NCI-H128 (cell line): ENCODE measurements around the gene LCE1A.

Experiments used
- DNase-seq: peaks from one replicate; lab custom pipeline; 2025; ENCODE audit not compliant: unreplicated experiment; lab: John Stamatoyannopoulos, UW

LCE1A gene

GRCh38 chr1:152869808-152870419 lies 42.6 kb downstream of the LCE1A start:
- DNase-seq: peak; percentile 35

DNA sequence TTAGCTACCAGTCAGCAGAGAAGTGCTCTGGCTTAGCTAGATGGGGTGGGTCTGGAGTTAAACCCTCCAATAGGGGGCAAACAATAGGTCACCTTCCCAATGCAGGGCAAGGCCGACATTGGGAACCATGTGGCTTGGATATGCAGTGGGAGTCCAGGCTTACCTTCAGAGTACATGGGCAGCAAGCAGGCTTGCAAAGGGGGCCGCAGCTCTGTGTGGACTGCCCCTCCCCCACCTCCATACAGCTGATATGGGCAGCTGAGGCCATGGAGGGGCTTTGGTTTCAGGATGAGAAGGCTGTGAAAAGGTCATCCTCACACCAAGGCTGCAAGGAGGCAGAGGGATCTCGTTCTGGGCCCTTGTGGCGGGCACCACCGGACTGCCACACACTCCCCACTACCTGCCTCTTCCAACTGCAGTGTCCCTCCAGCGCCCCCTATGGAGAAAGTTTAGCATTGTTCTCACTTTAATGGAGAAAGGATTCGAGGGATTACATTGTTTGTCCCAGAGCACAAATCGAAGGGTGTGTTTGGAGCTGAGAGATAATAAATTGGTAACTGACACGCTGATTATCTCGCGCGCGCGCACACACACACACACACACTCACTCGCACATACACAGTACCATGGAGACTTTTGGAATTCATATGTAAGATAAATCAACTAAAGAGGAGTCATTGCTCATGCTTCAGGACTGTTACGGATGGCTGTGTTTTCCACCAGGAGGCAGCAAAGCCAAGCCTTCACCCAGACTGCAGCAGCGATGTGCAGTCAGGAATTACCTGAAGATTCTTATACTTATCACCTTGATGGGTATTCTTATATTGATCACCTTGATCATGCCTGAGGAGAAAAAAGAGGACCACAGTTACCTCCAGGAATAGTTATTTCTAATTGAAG lies 43.8 kb downstream of the LCE1A start:
- no peak for DNase-seq

- DNase-seq: no peak
Measured at GRCh38 chr1:152871731-152872126, 44.5 kb downstream of the LCE1A start.

GRCh38 chr1:152873495-152873894 lies 46.2 kb downstream of the LCE1A start:
- no peak for DNase-seq

DNA sequence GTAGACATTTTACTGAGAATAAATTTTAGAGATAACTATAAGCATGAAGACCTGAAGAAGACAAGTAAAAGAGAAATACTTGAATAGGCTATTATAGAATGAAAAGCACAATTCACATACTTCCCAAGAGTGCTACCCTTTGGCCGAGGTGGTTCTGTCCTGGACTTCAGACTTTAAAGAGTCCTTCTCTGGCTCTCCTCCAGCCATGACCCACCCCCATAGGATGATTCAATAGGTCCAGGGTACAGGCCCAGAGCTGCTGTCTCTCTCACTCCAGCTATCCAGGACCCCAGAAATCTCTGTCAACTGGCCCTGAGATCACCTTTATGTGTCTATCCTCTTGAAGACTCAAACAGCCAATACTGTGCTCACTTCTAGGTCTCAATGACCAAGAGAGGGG lies 49.6 kb downstream of the LCE1A start:
- no peak for DNase-seq
